ENCODE measurements around the gene MIA2. TPM values are rescaled to one million over a fixed set of nuclear protein-coding genes. Genes with fewer than 3 reads are reported as not detected.

MIA2 gene
- total and polyA plus RNA-seq, 9 of the 15 experiments (the other 6 are each of a cell fraction or from before 2014, with no cell fraction given): 6.0 to 21.8 (median 12.8) TPM

DNA sequence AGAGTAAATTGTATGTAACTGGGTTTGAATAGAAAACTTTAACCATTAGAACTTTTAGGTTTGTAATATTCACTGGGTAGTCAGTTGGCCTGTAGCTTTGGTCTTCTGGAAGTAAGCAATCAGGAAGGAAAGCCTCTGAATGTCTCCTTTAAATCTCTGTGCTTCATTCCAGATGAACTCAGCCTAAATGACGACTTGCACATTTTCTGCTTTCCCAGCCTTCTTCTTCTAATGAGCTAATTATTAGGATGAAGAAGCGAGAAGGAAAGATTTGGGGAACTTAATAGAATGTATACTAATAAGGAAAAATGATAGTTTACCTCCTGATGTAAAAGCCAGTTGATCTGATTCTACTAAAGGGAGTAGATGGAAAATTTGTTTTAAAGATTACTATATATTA lies 90.4 kb downstream of the MIA2 start:
- DNase-seq (ENCODE audit: extremely low read depth in 1 of 4, low spot score in 3 of 4) (no peak), FAIRE-seq (no peak), ATAC-seq (no peak)
- Histone ChIP-seq H3K9me1 (ENCODE audit: control insufficient read depth, insufficient read depth, low read length) (no peaks in the 10 kb centered on the region), H3K27ac (ENCODE audit: extremely low read depth, low read depth, low read length) (no peak overlapping the region), H4K20me1 (replicated peaks; ENCODE audit: control insufficient read depth, insufficient read depth, low read length) (no peaks in the 10 kb centered on the region), H3K4me2 (ENCODE audit: insufficient read depth, low read length) (no peak overlapping the region), H3K9me3 (replicated peaks; ENCODE audit: control insufficient read depth, insufficient read depth, low read depth, low read length) (no peaks in the 10 kb centered on the region), H3K4me3 (no peak overlapping the region), H2AFZ (ENCODE audit: low read depth, low read length) (no peak overlapping the region), H3K9ac (ENCODE audit: insufficient read depth in 1 of 2, low read depth in 2 of 2, low read length in 2 of 2) (no peak overlapping the region), H3K36me3 (ENCODE audit: control insufficient read depth, insufficient read depth, low read length) (peaks cover 5% of the 10 kb centered on the region; the same call in 1 of the 3 replicates), H3K79me2 (ENCODE audit: control insufficient read depth, insufficient read depth, low read length) (no peaks in the 10 kb centered on the region), H3K27me3 (ENCODE audit: control insufficient read depth in 2 of 2, insufficient read depth in 2 of 2, low read length in 2 of 2) (no peaks in the 10 kb centered on the region), H3K4me1 (replicated peaks in 1 of 2; ENCODE audit: control insufficient read depth in 2 of 2, insufficient read depth in 2 of 2, low read length in 2 of 2) (no peaks in the 10 kb centered on the region)
- CTCF ChIA-PET (ENCODE audit: low intra/inter-chr PET ratio): no interaction called here
- POLR2A ChIA-PET: no interaction called here
- intact Hi-C loops (cut with micrococcal nuclease) (no loop called here), in situ Hi-C loops (cut with MboI) (no loop called here)
- 70% methylated on average over 2 of the region's 2 CpGs for WGBS (ENCODE audit: insufficient coverage, low coverage, missing lambda C conversion rate)
- no TSS peak for BruUV-seq (replicated peaks)
- TF ChIP-seq KDM2B (CRISPR knock-in tag; IDR thresholded peaks at IDR 0.05) (no peak), SRSF9 (IDR thresholded peaks at IDR 0.05; ENCODE audit: borderline replicate concordance, low read depth, low read length) (no peak)
- TF ChIP-seq, protein P1, sequence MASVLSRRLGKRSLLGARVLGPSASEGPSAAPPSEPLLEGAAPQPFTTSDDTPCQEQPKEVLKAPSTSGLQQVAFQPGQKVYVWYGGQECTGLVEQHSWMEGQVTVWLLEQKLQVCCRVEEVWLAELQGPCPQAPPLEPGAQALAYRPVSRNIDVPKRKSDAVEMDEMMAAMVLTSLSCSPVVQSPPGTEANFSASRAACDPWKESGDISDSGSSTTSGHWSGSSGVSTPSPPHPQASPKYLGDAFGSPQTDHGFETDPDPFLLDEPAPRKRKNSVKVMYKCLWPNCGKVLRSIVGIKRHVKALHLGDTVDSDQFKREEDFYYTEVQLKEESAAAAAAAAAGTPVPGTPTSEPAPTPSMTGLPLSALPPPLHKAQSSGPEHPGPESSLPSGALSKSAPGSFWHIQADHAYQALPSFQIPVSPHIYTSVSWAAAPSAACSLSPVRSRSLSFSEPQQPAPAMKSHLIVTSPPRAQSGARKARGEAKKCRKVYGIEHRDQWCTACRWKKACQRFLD (CRISPR knock-in tag; IDR thresholded peaks at IDR 0.05): no peak
- TF ChIP-seq, protein P2, sequence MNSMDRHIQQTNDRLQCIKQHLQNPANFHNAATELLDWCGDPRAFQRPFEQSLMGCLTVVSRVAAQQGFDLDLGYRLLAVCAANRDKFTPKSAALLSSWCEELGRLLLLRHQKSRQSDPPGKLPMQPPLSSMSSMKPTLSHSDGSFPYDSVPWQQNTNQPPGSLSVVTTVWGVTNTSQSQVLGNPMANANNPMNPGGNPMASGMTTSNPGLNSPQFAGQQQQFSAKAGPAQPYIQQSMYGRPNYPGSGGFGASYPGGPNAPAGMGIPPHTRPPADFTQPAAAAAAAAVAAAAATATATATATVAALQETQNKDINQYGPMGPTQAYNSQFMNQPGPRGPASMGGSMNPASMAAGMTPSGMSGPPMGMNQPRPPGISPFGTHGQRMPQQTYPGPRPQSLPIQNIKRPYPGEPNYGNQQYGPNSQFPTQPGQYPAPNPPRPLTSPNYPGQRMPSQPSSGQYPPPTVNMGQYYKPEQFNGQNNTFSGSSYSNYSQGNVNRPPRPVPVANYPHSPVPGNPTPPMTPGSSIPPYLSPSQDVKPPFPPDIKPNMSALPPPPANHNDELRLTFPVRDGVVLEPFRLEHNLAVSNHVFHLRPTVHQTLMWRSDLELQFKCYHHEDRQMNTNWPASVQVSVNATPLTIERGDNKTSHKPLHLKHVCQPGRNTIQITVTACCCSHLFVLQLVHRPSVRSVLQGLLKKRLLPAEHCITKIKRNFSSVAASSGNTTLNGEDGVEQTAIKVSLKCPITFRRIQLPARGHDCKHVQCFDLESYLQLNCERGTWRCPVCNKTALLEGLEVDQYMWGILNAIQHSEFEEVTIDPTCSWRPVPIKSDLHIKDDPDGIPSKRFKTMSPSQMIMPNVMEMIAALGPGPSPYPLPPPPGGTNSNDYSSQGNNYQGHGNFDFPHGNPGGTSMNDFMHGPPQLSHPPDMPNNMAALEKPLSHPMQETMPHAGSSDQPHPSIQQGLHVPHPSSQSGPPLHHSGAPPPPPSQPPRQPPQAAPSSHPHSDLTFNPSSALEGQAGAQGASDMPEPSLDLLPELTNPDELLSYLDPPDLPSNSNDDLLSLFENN (IDR thresholded peaks at IDR 0.05; ENCODE audit: low read depth in 2 of 2, low read length in 2 of 2): no peak
- TF ChIP-seq, protein P3, sequence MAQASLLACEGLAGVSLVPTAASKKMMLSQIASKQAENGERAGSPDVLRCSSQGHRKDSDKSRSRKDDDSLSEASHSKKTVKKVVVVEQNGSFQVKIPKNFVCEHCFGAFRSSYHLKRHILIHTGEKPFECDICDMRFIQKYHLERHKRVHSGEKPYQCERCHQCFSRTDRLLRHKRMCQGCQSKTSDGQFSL (CRISPR knock-in tag; IDR thresholded peaks at IDR 0.05): no peak
- TF ChIP-seq, protein P3 (tag; IDR thresholded peaks at IDR 0.05): no peak
- TF ChIP-seq, protein P4, sequence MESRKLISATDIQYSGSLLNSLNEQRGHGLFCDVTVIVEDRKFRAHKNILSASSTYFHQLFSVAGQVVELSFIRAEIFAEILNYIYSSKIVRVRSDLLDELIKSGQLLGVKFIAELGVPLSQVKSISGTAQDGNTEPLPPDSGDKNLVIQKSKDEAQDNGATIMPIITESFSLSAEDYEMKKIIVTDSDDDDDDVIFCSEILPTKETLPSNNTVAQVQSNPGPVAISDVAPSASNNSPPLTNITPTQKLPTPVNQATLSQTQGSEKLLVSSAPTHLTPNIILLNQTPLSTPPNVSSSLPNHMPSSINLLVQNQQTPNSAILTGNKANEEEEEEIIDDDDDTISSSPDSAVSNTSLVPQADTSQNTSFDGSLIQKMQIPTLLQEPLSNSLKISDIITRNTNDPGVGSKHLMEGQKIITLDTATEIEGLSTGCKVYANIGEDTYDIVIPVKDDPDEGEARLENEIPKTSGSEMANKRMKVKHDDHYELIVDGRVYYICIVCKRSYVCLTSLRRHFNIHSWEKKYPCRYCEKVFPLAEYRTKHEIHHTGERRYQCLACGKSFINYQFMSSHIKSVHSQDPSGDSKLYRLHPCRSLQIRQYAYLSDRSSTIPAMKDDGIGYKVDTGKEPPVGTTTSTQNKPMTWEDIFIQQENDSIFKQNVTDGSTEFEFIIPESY (CRISPR knock-in tag; IDR thresholded peaks at IDR 0.05): no peak
